22Rv1 (cell line): ENCODE data around the gene HS1BP3.

Source experiments
- CTCF ChIP-seq: fragments of 450-650 bp; IDR thresholded peaks from 2 replicates; pipeline ENCODE4 v1.5.1; 2017; ENCODE audit warnings: mild to moderate bottlenecking
- ZFX ChIP-seq: fragments of 450-650 bp; IDR thresholded peaks from 2 replicates; pipeline ENCODE4 v1.6.1; 2017; ENCODE audit warnings: antibody characterized with exemption, borderline replicate concordance

- TF ChIP-seq CTCF: no peak
- TF ChIP-seq ZFX: no peak
Measured at GRCh38 chr2:20618886-20619521, 31.9 kb downstream of the HS1BP3 start.
